Esophagus (tissue), 2 donors: ENCODE data around the gene SLC25A11. TPM values are rescaled to one million over a fixed set of nuclear protein-coding genes. Genes with fewer than 3 reads are reported as not detected.
"Not testable (repeated sequence)": the region's sequence is repeated elsewhere in the genome, so short reads cannot be mapped to it uniquely, and the experiment has no call there.

Experiments
- H3K27ac ChIP-seq, 2 donors: one replicate each; pipeline ENCODE4 v1.5.1; 2013; ENCODE audit warnings: low read depth in 2 of 2, mild to moderate bottlenecking in 2 of 2, inconsistent platforms in 1 of 2, low read length in 1 of 2, moderate library complexity in 1 of 2
- H3K27me3 ChIP-seq, 2 donors: one replicate each; pipeline ENCODE4 v1.6.1; 2013; ENCODE audit warnings: low read length in 2 of 2, control low read depth in 1 of 2, mild to moderate bottlenecking in 1 of 2; ENCODE audit not compliant: insufficient read depth in 2 of 2, control insufficient read depth in 1 of 2
- H3K36me3 ChIP-seq, 2 donors: one replicate each; pipeline ENCODE4 v1.6.1; 2013; ENCODE audit warnings: low read length in 1 of 2; ENCODE audit not compliant: control insufficient read depth in 2 of 2, insufficient read depth in 2 of 2
- H3K4me1 ChIP-seq, 2 donors: one replicate each; pipeline ENCODE4 v1.6.1; 2013; ENCODE audit warnings: low read length in 1 of 2; ENCODE audit not compliant: control insufficient read depth in 2 of 2, insufficient read depth in 2 of 2
- H3K4me3 ChIP-seq, 2 donors: one replicate each; pipeline ENCODE4 v1.5.1; 2013; ENCODE audit warnings: low read length in 2 of 2, mild to moderate bottlenecking in 2 of 2, low read depth in 1 of 2, moderate library complexity in 1 of 2
- H3K9me3 ChIP-seq, 2 donors: one replicate each; pipeline ENCODE4 v1.6.1; 2013; ENCODE audit warnings: mild to moderate bottlenecking in 2 of 2, low read depth in 1 of 2, low read length in 1 of 2, moderate library complexity in 1 of 2; ENCODE audit not compliant: control insufficient read depth in 2 of 2, insufficient read depth in 1 of 2
- WGBS, 2 donors: extraction: QIAGEN DNeasy Blood & Tissue Kit; methylation state at CpG; one replicate each; pipeline ENCODE4 v1.1.7; 2013; 5-methylcytosine and 5-hydroxymethylcytosine counted together
- polyA plus RNA-seq, 2 donors: library from polyadenylated mRNA; stranded (reverse); fragments of 200-250 nt; gene quantifications; one replicate each; pipeline ENCODE4 v1.2.3, GENCODE V29; 2013
- donor health status: healthy with polysubstance abuse.
- donor health status: Bipolar disorder and iron deficiency.

Gene SLC25A11
- polyA plus RNA-seq, 2 donors, result 18.3 to 43.4 TPM

DNA sequence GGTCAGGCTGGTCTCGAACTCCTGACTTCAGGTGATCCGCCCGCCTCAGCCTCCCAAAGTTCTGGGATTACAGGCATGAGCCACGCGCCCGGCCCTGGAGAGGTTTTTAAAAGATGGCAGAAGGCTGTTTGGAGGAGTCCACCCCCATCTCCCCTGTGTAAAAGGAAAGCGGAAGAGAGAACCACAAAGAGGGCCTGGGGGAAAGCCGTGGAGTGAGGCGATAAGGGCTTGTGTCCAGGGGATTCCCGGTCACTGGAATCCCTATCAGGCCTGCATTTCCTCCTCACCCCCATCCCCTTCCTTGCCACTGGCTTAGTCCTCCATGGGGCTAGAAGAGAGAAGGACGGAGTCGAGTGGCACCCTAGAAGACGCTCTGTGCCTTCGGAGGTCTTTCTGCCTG, 7.9 kb downstream of the SLC25A11 start, which contains the start of gene GP1BA:
TSS of gene GP1BA (plus strand) at position 315 of the 400 bp plus-strand sequence. CDS start 328 bp downstream, outside the sequence.
- Histone ChIP-seq H3K4me3 (no peak within 1 kb of the TSS), H3K4me1 (no peaks in the 10 kb centered on the region), H3K9me3 (no peaks in the 10 kb centered on the region), H3K27ac (no peak within 1 kb of the TSS), H3K36me3 (peaks cover 0 to 10% of the 10 kb centered on the region in 2 donors), H3K27me3 (no peaks in the 10 kb centered on the region)
- WGBS, 2 donors, result 82% methylated on average over 14 of the region's 14 CpGs

DNA sequence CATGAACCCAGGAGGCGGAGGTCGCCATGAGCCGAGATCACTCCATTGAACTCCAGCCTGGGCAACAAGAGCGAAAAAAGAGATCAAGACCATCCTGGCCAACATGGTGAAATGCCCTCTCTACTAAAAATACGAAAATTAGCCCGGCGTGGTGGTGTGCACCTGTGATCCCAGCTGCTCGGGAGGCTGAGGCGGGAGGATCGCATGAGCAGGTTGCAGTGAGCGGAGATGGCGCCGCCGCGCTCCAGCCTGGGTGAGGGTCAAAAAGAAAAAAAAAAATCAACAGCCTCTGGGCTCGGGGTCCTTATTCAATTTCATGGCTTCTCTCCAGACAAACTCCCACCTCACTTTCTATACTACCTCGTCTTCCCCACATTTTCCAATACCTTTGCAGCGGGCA, 11.0 kb downstream of the SLC25A11 start:
- Histone ChIP-seq H3K4me1 (no peaks in the 10 kb centered on the region), H3K36me3 (no peaks in the 10 kb centered on the region), H3K4me3 (no peak overlapping the region), H3K27me3 (no peaks in the 10 kb centered on the region), H3K9me3 (no peaks in the 10 kb centered on the region), H3K27ac (no peak overlapping the region)
- 98% methylated on average over 18 of the region's 18 CpGs for WGBS, 2 donors

DNA sequence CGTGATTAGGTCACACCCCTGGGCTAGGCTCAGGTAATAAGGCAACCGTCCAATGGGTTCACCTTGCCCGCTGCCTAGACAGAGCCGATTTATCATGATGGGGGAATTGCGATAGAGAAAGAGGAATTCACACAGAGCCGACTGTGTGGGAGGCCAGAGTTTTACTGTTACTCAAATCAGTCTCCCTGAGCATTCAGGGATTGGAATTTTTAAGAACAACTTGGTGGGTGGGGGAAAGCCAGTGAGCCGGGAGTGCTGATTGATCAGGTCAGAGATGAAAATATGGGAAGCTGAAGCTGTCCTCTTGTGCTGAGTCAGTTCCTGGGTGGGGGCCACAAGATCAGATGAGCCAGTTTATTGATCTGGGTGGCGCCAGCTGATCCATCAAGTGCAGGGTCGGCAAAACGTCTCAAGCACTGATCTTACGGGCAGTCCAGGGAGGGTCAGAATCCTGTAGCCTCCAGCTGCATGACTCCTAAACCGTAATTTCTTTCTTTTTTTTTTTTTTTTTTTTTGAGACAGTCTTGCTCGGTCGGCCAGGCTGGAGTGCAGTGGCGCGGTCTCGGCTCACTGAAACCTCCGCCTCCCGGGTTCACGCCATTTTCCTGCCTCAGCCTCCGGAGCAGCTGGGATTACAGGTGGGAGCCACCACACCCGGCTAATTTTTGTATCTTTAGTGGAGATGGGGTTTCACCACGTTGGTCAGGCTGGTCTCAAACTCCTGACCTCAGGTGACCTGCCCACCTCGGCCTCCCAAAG, 13.1 kb downstream of the SLC25A11 start:
- not testable (repeated sequence) for H3K9me3 ChIP-seq

DNA sequence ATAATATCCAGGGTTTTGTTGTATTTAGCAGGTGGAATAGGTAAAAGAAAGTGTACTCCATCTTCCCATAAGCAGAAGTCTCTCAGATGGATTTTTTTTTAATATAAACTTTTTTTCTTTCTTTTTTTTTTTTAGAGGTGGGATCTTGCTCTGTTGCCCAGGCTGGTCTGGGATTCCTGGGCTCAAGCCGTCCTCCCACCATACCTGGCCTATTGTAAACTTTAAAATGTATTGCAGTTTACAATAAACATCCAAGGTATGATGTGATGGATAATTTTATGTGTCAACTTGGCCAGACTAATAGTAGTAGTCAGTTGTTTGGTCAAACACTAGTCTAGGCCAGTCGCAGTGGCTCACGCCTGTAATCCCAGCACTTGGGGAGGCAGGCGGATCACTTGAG, 18.5 kb downstream of the SLC25A11 start:
- H3K4me3 ChIP-seq, result no peak overlapping the region
- H3K4me1 ChIP-seq, result no peaks in the 10 kb centered on the region
- no peak overlapping the region for H3K27ac ChIP-seq
- H3K27me3 ChIP-seq, result no peaks in the 10 kb centered on the region
- no peaks in the 10 kb centered on the region for H3K9me3 ChIP-seq
- WGBS, 2 donors, result 93 to 94% methylated on average over 4 of the region's 4 CpGs
- no peaks in the 10 kb centered on the region for H3K36me3 ChIP-seq

More for the DNA sequence above, 13.1 kb downstream of the SLC25A11 start:
- H3K4me3 ChIP-seq, H3K27me3 ChIP-seq, H3K4me1 ChIP-seq, H3K36me3 ChIP-seq, H3K27ac ChIP-seq: not testable (repeated sequence)
- 82 to 87% methylated on average over 24 of the region's 24 CpGs for WGBS, 2 donors

DNA sequence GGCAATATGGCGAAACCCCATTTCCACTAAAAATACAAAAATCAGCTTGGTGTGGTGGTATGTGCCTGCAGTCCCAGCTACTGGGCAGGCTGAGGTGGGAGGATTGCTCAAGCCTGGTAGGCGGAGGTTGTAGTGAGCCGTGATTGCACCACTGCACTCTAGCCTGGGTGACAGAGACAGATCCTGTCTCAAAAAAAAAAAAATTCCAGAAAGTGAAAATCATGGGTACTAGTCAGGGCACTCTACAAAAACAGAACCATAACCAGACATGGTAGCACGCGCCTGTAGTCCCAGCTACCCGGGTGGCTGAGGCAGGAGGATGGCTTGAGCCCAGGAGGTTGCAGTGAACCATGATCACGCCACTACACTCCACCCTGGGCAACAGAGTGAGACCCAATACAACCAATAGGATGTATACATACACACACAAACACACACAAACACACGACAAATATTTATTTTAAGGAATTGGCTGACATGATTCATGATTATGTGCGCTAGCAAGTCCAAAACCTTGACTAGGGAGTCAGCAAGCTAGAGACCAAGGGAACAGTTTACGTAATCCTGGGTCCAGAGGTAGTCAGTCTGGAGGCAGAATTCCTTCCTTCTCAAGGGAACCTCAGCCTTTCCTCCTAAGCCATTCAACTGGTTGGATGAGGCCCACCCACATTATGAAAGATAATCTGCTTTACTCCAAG, 19.3 kb downstream of the SLC25A11 start:
- Histone ChIP-seq H3K27me3 (no peaks in the 10 kb centered on the region), H3K4me1 (no peaks in the 10 kb centered on the region), H3K27ac (peak overlapping the region in 1 of 2 donors; percentile 55), H3K9me3 (no peaks in the 10 kb centered on the region), H3K36me3 (no peaks in the 10 kb centered on the region), H3K4me3 (no peak overlapping the region)
- 70 to 79% methylated on average over 10 of the region's 10 CpGs for WGBS, 2 donors

DNA sequence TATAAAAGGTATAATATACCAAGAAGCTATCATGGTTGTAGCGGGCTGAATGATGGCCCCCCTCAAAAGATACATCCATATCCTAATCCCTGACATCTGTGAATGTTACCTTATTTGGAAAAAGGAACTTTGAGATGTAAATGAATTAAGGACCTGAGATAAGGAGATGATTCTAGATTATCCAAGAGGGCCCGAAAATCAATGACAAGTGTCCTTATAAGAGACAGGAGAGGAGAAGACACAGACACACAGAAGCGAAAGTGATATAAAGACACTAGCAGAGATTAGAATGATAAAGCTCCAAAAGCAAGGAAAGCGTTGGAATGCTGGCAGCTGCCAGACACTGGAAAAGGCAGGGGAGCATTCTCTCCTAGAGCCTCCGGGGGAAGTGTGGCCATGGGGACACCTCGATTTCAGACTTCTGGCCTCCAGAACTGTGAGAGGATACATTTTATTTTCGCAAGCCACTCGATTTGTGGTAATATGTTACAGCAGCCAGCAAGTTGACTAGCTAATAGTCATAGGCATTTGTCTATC, 20.3 kb downstream of the SLC25A11 start:
- H3K27me3 ChIP-seq, result no peaks in the 10 kb centered on the region
- H3K9me3 ChIP-seq, result no peaks in the 10 kb centered on the region
- no peaks in the 10 kb centered on the region for H3K4me1 ChIP-seq
- 71 to 74% methylated on average over 8 of the region's 8 CpGs for WGBS, 2 donors
- no peaks in the 10 kb centered on the region for H3K36me3 ChIP-seq
- H3K27ac ChIP-seq, result no peak overlapping the region
- no peak overlapping the region for H3K4me3 ChIP-seq

DNA sequence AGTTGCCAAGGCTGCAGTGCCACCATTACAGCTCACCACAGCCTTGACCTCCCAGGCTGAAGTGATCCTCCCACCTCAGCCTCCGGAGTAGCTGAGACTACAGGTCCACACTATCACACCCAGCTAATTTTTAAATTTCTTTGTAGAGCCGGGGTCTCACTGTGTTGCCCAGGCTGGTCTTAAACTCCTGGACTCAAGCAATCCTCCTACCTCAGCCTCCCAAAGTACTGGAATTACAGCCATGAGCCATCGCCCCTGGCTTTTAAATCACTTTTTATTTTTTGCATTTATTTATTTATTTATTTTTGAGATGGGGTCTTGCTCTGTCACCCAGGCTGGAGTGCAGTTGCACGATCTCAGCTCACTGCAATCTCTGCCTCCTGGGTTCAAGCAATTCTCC, 25.3 kb downstream of the SLC25A11 start:
- not testable (repeated sequence) for H3K9me3 ChIP-seq, H3K4me3 ChIP-seq
- 86 to 95% methylated on average over 4 of the region's 4 CpGs for WGBS, 2 donors

DNA sequence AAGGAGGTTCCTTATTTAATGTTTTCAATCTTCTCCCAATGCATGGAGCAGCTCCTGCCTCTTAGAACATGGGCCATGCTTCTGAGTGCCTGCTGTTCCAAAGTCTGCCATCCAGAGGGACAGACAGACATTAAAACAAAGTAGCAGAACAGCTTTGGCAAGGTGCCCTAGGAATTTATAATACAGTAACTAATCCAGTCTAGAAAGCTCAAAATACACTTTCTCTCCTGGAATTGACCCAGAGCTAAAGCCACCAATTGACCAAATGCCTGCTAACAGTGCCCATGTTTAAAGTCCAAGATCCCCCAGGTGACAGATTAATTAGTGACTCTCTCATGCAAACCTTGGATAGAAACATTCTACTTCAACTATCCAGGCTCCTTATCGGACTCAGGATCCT, 25.9 kb downstream of the SLC25A11 start:
- Histone ChIP-seq H3K36me3 (no peaks in the 10 kb centered on the region), H3K4me1 (no peaks in the 10 kb centered on the region), H3K4me3 (no peak overlapping the region), H3K27me3 (no peaks in the 10 kb centered on the region), H3K27ac (no peak overlapping the region), H3K9me3 (no peaks in the 10 kb centered on the region)
- WGBS, 2 donors, result 67 to 83% methylated on average over 1 of the region's 1 CpG

More for the DNA sequence above, 25.3 kb downstream of the SLC25A11 start:
- not testable (repeated sequence) for H3K27me3 ChIP-seq, H3K36me3 ChIP-seq, H3K27ac ChIP-seq, H3K4me1 ChIP-seq

DNA sequence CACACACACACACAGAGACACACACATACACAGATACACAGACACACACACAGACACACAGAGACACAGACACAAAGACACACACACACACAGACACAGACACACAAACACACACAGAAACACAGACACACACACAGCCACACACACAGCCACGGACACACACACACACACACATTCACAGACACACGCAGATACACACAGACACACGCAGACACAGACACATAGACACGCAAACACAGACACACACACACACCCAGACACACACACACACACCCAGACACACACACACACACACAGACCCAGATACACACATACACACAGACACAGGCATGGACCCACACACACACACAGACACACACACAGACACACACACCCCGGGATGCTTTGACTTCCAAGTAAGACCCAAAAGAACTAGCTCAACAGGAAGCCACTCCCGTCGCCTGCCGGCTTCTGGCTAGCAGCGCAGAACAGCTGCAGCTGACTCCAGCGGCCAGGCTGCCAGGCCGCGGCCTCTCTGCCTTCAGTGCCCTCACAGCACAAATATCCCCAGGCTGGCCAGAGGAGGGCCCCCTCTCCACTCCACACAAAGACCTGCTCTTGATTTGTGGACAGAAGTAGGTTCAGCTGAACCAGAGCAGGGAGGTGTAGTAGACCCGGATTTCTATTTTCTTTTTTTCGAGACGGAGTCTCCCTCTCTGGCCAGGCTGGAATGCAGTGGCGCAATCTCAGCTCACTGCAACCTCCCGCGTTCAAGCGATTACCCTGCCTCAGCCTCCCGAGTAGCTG, 30.9 kb downstream of the SLC25A11 start:
- H3K9me3 ChIP-seq, result no peaks in the 10 kb centered on the region
- peak overlapping the region; percentile 90 to 98 for H3K27ac ChIP-seq
- H3K4me3 ChIP-seq, result no peak overlapping the region
- WGBS, 2 donors, result 15 to 19% methylated on average over 20 of the region's 20 CpGs
- no peaks in the 10 kb centered on the region for H3K36me3 ChIP-seq
- no peaks in the 10 kb centered on the region for H3K27me3 ChIP-seq
- peaks cover 0 to 4% of the 10 kb centered on the region in 2 donors for H3K4me1 ChIP-seq
